IMR-90 (cell line): Measurements from ENCODE around the gene EPHB1.

Experiments used
- BHLHE40 ChIP-seq: fragments of 150-350 bp; IDR thresholded peaks from 2 replicates; pipeline ENCODE4 v1.6.1; 2016; ENCODE audit warnings: mild to moderate bottlenecking, low read depth, low read length
- CHD1 ChIP-seq: IDR thresholded peaks from 2 replicates; pipeline ENCODE4 v1.6.1; 2012; ENCODE audit warnings: low read depth, low read length, improper control_type of control experiment
- CTCF ChIP-seq: conservative IDR thresholded peaks from 2 replicates; pipeline ENCODE4 v1.5.1; 2012; ENCODE audit warnings: mild to moderate bottlenecking, low read depth, low read length, improper control_type of control experiment
- POLR2A ChIP-seq: IDR thresholded peaks from 2 replicates; pipeline ENCODE4 v1.6.1; 2012; ENCODE audit warnings: mild to moderate bottlenecking, low read depth, low read length
- RCOR1 ChIP-seq: IDR thresholded peaks from 2 replicates; pipeline ENCODE4 v1.6.1; 2012; ENCODE audit warnings: mild to moderate bottlenecking, low read length, improper control_type of control experiment; ENCODE audit not compliant: insufficient replicate concordance
- RFX5 ChIP-seq: IDR thresholded peaks from 2 replicates; pipeline ENCODE4 v1.8.0; 2012; ENCODE audit warnings: low read depth, mild to moderate bottlenecking, low read length, moderate library complexity

- TF ChIP-seq RCOR1, result no peak
- TF ChIP-seq CHD1, result no peak
- no peak for TF ChIP-seq CTCF
- no peak for TF ChIP-seq RFX5
- no peak for TF ChIP-seq POLR2A
- TF ChIP-seq BHLHE40, result no peak
These were observed 127.0 kb downstream of the EPHB1 start for GRCh38 chr3:134922101-134922500.
